ENCODE data around the gene NTRK1. TPM values are rescaled to one million over a fixed set of nuclear protein-coding genes. Genes with fewer than 3 reads are reported as not detected.

The NTRK1 gene
- total RNA-seq, 1 experiment from 2014 or later, result not detected

- Histone ChIP-seq H3K4me2 (ENCODE audit: low read depth, low read length, poor library complexity, severe bottlenecking) (no peak overlapping the region), H4K20me1 (ENCODE audit: insufficient read depth, low read depth, low read length) (no peaks in the 10 kb centered on the region), H3K27me3 (ENCODE audit: low read length) (no peaks in the 10 kb centered on the region), H3K79me2 (ENCODE audit: low read length) (no peaks in the 10 kb centered on the region), H3K9ac (ENCODE audit: low read length) (no peak overlapping the region), H3K4me1 (ENCODE audit: low read length) (no peaks in the 10 kb centered on the region), H3K36me3 (ENCODE audit: insufficient read depth, low read length) (no peaks in the 10 kb centered on the region), H3K27ac (ENCODE audit: low read length) (no peak overlapping the region), H3K9me2 (replicated peaks; ENCODE audit: insufficient read depth, low read length) (no peaks in the 10 kb centered on the region), H3K4me3 (ENCODE audit: low read length) (no peak overlapping the region), H2AFZ (ENCODE audit: low read length) (no peak overlapping the region), H3K9me3 (ENCODE audit: low read length) (no peaks in the 10 kb centered on the region)
- DNase-seq, result no peak
Measured at GRCh38 chr1:156864796-156865195, 4.1 kb downstream of the NTRK1 start.

GRCh38 chr1:156865258-156865657 lies 4.6 kb downstream of the NTRK1 start:
- no peaks in the 10 kb centered on the region for H3K9me3 ChIP-seq (ENCODE audit: low read length)
- H3K27me3 ChIP-seq (ENCODE audit: low read length), result no peaks in the 10 kb centered on the region
- H3K4me2 ChIP-seq (ENCODE audit: low read depth, low read length, poor library complexity, severe bottlenecking), result no peak overlapping the region
- H3K79me2 ChIP-seq (ENCODE audit: low read length), result no peaks in the 10 kb centered on the region
- H3K4me3 ChIP-seq (ENCODE audit: low read length), result no peak overlapping the region
- H3K27ac ChIP-seq (ENCODE audit: low read length), result no peak overlapping the region
- no peak overlapping the region for H3K9ac ChIP-seq (ENCODE audit: low read length)
- H4K20me1 ChIP-seq (ENCODE audit: insufficient read depth, low read depth, low read length), result no peaks in the 10 kb centered on the region
- no peaks in the 10 kb centered on the region for H3K9me2 ChIP-seq (replicated peaks; ENCODE audit: insufficient read depth, low read length)
- no peaks in the 10 kb centered on the region for H3K4me1 ChIP-seq (ENCODE audit: low read length)
- H2AFZ ChIP-seq (ENCODE audit: low read length), result no peak overlapping the region
- DNase-seq, result no peak
- H3K36me3 ChIP-seq (ENCODE audit: insufficient read depth, low read length), result no peaks in the 10 kb centered on the region

- no peak overlapping the region for H2AFZ ChIP-seq (ENCODE audit: low read length)
- no peaks in the 10 kb centered on the region for H3K9me2 ChIP-seq (replicated peaks; ENCODE audit: insufficient read depth, low read length)
- H3K4me1 ChIP-seq (ENCODE audit: low read length), result no peaks in the 10 kb centered on the region
- no peaks in the 10 kb centered on the region for H3K27me3 ChIP-seq (ENCODE audit: low read length)
- no peak overlapping the region for H3K4me2 ChIP-seq (ENCODE audit: low read depth, low read length, poor library complexity, severe bottlenecking)
- H3K36me3 ChIP-seq (ENCODE audit: insufficient read depth, low read length), result no peaks in the 10 kb centered on the region
- H3K79me2 ChIP-seq (ENCODE audit: low read length), result no peaks in the 10 kb centered on the region
- no peak overlapping the region for H3K27ac ChIP-seq (ENCODE audit: low read length)
- no peaks in the 10 kb centered on the region for H3K9me3 ChIP-seq (ENCODE audit: low read length)
- no peak overlapping the region for H3K9ac ChIP-seq (ENCODE audit: low read length)
- H4K20me1 ChIP-seq (ENCODE audit: insufficient read depth, low read depth, low read length), result no peaks in the 10 kb centered on the region
- no peak for DNase-seq
- no peak overlapping the region for H3K4me3 ChIP-seq (ENCODE audit: low read length)
Measured at GRCh38 chr1:156865865-156866248, 5.2 kb downstream of the NTRK1 start.

- H3K9me2 ChIP-seq (replicated peaks; ENCODE audit: insufficient read depth, low read length), result no peaks in the 10 kb centered on the region
- no peak overlapping the region for H3K27ac ChIP-seq (ENCODE audit: low read length)
- no peak overlapping the region for H3K4me3 ChIP-seq (ENCODE audit: low read length)
- H4K20me1 ChIP-seq (ENCODE audit: insufficient read depth, low read depth, low read length), result no peaks in the 10 kb centered on the region
- H3K4me1 ChIP-seq (ENCODE audit: low read length), result no peaks in the 10 kb centered on the region
- H3K9ac ChIP-seq (ENCODE audit: low read length), result no peak overlapping the region
- H3K9me3 ChIP-seq (ENCODE audit: low read length), result no peaks in the 10 kb centered on the region
- H3K4me2 ChIP-seq (ENCODE audit: low read depth, low read length, poor library complexity, severe bottlenecking), result no peak overlapping the region
- DNase-seq, result no peak
- no peak overlapping the region for H2AFZ ChIP-seq (ENCODE audit: low read length)
- H3K27me3 ChIP-seq (ENCODE audit: low read length), result no peaks in the 10 kb centered on the region
- H3K36me3 ChIP-seq (ENCODE audit: insufficient read depth, low read length), result no peaks in the 10 kb centered on the region
- no peaks in the 10 kb centered on the region for H3K79me2 ChIP-seq (ENCODE audit: low read length)
Measured at GRCh38 chr1:156866249-156866909, 5.7 kb downstream of the NTRK1 start.

GRCh38 chr1:156868341-156868740 lies 7.7 kb downstream of the NTRK1 start:
- no peaks in the 10 kb centered on the region for H3K4me1 ChIP-seq (ENCODE audit: low read length)
- no peak overlapping the region for H2AFZ ChIP-seq (ENCODE audit: low read length)
- H4K20me1 ChIP-seq (ENCODE audit: insufficient read depth, low read depth, low read length), result no peaks in the 10 kb centered on the region
- H3K9me3 ChIP-seq (ENCODE audit: low read length), result no peaks in the 10 kb centered on the region
- H3K4me2 ChIP-seq (ENCODE audit: low read depth, low read length, poor library complexity, severe bottlenecking), result no peak overlapping the region
- no peaks in the 10 kb centered on the region for H3K79me2 ChIP-seq (ENCODE audit: low read length)
- no peak for DNase-seq
- H3K4me3 ChIP-seq (ENCODE audit: low read length), result no peak overlapping the region
- no peaks in the 10 kb centered on the region for H3K9me2 ChIP-seq (replicated peaks; ENCODE audit: insufficient read depth, low read length)
- no peaks in the 10 kb centered on the region for H3K36me3 ChIP-seq (ENCODE audit: insufficient read depth, low read length)
- H3K27ac ChIP-seq (ENCODE audit: low read length), result no peak overlapping the region
- H3K27me3 ChIP-seq (ENCODE audit: low read length), result no peaks in the 10 kb centered on the region
- H3K9ac ChIP-seq (ENCODE audit: low read length), result no peak overlapping the region

- H3K36me3 ChIP-seq (ENCODE audit: insufficient read depth, low read length), result no peaks in the 10 kb centered on the region
- no peak overlapping the region for H3K4me2 ChIP-seq (ENCODE audit: low read depth, low read length, poor library complexity, severe bottlenecking)
- no peak overlapping the region for H3K4me3 ChIP-seq (ENCODE audit: low read length)
- no peaks in the 10 kb centered on the region for H3K27me3 ChIP-seq (ENCODE audit: low read length)
- no peak for DNase-seq
- H2AFZ ChIP-seq (ENCODE audit: low read length), result no peak overlapping the region
- no peak overlapping the region for H3K27ac ChIP-seq (ENCODE audit: low read length)
- no peaks in the 10 kb centered on the region for H4K20me1 ChIP-seq (ENCODE audit: insufficient read depth, low read depth, low read length)
- no peaks in the 10 kb centered on the region for H3K9me3 ChIP-seq (ENCODE audit: low read length)
- H3K79me2 ChIP-seq (ENCODE audit: low read length), result no peaks in the 10 kb centered on the region
- no peaks in the 10 kb centered on the region for H3K9me2 ChIP-seq (replicated peaks; ENCODE audit: insufficient read depth, low read length)
- no peaks in the 10 kb centered on the region for H3K4me1 ChIP-seq (ENCODE audit: low read length)
- H3K9ac ChIP-seq (ENCODE audit: low read length), result no peak overlapping the region
Measured at GRCh38 chr1:156869455-156869854, 8.8 kb downstream of the NTRK1 start.

GRCh38 chr1:156873659-156874058 lies 13.0 kb downstream of the NTRK1 start:
- Histone ChIP-seq H3K4me1 (ENCODE audit: low read length) (no peaks in the 10 kb centered on the region), H3K4me3 (ENCODE audit: low read length) (no peak overlapping the region), H2AFZ (ENCODE audit: low read length) (no peak overlapping the region), H4K20me1 (ENCODE audit: insufficient read depth, low read depth, low read length) (no peaks in the 10 kb centered on the region), H3K27ac (ENCODE audit: low read length) (no peak overlapping the region), H3K9me2 (replicated peaks; ENCODE audit: insufficient read depth, low read length) (no peaks in the 10 kb centered on the region), H3K79me2 (ENCODE audit: low read length) (no peaks in the 10 kb centered on the region), H3K4me2 (ENCODE audit: low read depth, low read length, poor library complexity, severe bottlenecking) (no peak overlapping the region), H3K36me3 (ENCODE audit: insufficient read depth, low read length) (no peaks in the 10 kb centered on the region), H3K9me3 (ENCODE audit: low read length) (no peaks in the 10 kb centered on the region), H3K27me3 (ENCODE audit: low read length) (no peaks in the 10 kb centered on the region), H3K9ac (ENCODE audit: low read length) (no peak overlapping the region)
- DNase-seq, result no peak

- Histone ChIP-seq H3K9ac (ENCODE audit: low read length) (no peak overlapping the region), H3K4me1 (ENCODE audit: low read length) (no peaks in the 10 kb centered on the region), H3K27me3 (ENCODE audit: low read length) (no peaks in the 10 kb centered on the region)
Measured at GRCh38 chr1:156874142-156874541, 13.5 kb downstream of the NTRK1 start.

More at GRCh38 chr1:156874142-156874541, 13.5 kb downstream of the NTRK1 start:
- no peak for DNase-seq
- no peaks in the 10 kb centered on the region for H3K79me2 ChIP-seq (ENCODE audit: low read length)
- no peaks in the 10 kb centered on the region for H3K36me3 ChIP-seq (ENCODE audit: insufficient read depth, low read length)
- no peaks in the 10 kb centered on the region for H3K9me2 ChIP-seq (replicated peaks; ENCODE audit: insufficient read depth, low read length)
- H3K9me3 ChIP-seq (ENCODE audit: low read length), result no peaks in the 10 kb centered on the region
- H2AFZ ChIP-seq (ENCODE audit: low read length), result no peak overlapping the region
- no peaks in the 10 kb centered on the region for H4K20me1 ChIP-seq (ENCODE audit: insufficient read depth, low read depth, low read length)
- H3K27ac ChIP-seq (ENCODE audit: low read length), result no peak overlapping the region
- H3K4me2 ChIP-seq (ENCODE audit: low read depth, low read length, poor library complexity, severe bottlenecking), result no peak overlapping the region
- no peak overlapping the region for H3K4me3 ChIP-seq (ENCODE audit: low read length)
